ENCODE measurements around the gene NTRK3. TPM values are rescaled to one million over a fixed set of nuclear protein-coding genes. Genes with fewer than 3 reads are reported as not detected.

NTRK3 gene
- total RNA-seq, 1 donor from 2014 or later, result not detected

DNA sequence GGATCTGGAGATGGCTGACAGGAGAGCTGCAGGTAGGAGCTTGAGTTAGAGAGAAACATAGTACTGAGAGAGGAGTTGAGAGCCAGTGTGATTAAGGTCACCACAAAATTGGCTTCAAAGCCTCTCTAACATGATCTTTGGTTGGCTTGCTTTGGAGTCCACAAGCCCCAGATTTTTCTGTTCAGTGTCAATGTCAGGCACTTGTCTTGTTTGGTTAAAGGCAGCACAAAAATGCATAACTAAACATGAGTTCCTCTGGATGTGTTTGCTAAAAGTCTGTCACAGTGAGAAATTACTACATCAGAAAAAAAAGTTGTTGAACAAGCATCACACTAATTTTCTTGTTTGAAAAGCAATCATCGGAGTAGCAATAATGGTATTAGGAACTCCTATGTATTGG is 440.5 kb downstream of the NTRK3 start:
- no peak overlapping the region for H3K4me3 ChIP-seq (ENCODE audit: low read depth, low read length)
- TF ChIP-seq, protein P1, sequence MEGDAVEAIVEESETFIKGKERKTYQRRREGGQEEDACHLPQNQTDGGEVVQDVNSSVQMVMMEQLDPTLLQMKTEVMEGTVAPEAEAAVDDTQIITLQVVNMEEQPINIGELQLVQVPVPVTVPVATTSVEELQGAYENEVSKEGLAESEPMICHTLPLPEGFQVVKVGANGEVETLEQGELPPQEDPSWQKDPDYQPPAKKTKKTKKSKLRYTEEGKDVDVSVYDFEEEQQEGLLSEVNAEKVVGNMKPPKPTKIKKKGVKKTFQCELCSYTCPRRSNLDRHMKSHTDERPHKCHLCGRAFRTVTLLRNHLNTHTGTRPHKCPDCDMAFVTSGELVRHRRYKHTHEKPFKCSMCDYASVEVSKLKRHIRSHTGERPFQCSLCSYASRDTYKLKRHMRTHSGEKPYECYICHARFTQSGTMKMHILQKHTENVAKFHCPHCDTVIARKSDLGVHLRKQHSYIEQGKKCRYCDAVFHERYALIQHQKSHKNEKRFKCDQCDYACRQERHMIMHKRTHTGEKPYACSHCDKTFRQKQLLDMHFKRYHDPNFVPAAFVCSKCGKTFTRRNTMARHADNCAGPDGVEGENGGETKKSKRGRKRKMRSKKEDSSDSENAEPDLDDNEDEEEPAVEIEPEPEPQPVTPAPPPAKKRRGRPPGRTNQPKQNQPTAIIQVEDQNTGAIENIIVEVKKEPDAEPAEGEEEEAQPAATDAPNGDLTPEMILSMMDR (conservative IDR thresholded peaks at IDR 0.05; ENCODE audit: low read depth, low read length), result no peak
- no peak for DNase-seq (ENCODE audit: low read depth)

Other genes starting within 250 kb of the NTRK3 start
- 30.4 and 34.7 TPM in 2 replicates for gene MRPL46, start 210.6 kb upstream of the NTRK3 start, total RNA-seq
- 32.3 and 48.6 TPM in 2 replicates for gene MRPS11, start 211.0 kb upstream of the NTRK3 start, total RNA-seq

Data from epithelial cell of proximal tubule (primary cell).